ENCODE data around the gene JAKMIP3. TPM values are rescaled to one million over a fixed set of nuclear protein-coding genes. Genes with fewer than 3 reads are reported as not detected.
A peak's percentile ranks its signal among the peaks of the same experiment; 100 is the strongest.

JAKMIP3 gene
- polyA plus RNA-seq, 1 experiment, result 0.26 TPM

DNA sequence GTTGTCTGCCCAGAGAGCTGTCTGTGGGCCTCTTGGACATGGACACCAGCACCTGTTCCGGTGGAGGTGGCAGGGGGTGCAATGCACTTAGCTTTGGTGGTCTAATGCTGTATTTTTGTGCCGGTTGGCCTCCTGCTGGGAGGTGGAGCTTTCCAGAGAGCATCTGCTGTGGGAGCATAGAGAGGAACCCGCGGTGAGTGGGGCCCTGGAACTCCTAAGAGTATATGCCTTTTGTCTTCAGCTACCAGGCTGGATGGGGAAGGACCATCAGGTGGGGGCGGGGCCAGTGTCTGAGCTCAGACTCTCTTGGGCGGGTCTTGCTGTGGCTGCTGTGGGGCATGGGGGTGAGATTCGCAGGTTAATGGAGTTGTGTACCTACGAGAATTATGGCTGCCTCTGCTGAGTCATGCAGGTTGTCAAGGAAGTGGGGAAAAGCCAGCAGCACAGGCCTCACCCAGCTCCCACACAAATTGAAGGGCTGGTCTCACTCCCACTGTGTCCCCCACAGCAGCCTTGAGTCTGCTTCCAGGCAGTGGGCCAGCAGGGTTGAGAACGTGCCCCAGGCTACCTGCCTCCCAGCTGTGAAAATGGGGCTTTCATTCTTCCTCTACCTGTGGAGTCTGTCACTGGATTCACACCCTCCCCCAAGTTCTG is 29.0 kb downstream of the JAKMIP3 start:
- TF ChIP-seq, protein P1, sequence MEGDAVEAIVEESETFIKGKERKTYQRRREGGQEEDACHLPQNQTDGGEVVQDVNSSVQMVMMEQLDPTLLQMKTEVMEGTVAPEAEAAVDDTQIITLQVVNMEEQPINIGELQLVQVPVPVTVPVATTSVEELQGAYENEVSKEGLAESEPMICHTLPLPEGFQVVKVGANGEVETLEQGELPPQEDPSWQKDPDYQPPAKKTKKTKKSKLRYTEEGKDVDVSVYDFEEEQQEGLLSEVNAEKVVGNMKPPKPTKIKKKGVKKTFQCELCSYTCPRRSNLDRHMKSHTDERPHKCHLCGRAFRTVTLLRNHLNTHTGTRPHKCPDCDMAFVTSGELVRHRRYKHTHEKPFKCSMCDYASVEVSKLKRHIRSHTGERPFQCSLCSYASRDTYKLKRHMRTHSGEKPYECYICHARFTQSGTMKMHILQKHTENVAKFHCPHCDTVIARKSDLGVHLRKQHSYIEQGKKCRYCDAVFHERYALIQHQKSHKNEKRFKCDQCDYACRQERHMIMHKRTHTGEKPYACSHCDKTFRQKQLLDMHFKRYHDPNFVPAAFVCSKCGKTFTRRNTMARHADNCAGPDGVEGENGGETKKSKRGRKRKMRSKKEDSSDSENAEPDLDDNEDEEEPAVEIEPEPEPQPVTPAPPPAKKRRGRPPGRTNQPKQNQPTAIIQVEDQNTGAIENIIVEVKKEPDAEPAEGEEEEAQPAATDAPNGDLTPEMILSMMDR (IDR thresholded peaks at IDR 0.05; ENCODE audit: insufficient read depth, low read depth, low read length), result no peak
- no peak for DNase-seq (ENCODE audit: low read depth)
- ChIA-PET POLR2A (no interaction called here), CTCF (interaction anchor here (1.4 kb wide), 1 partner anchor 48 kb away, joined by 4 read pairs; no protein-coding TSS in a partner anchor)
- no peak overlapping the region for H3K4me3 ChIP-seq (ENCODE audit: low read depth, low read length)
- H3K27me3 ChIP-seq (ENCODE audit: control insufficient read depth, insufficient read depth, low read length), result peaks cover 2% of the 10 kb centered on the region; the same call in 1 of the 2 replicates
- no peaks in the 10 kb centered on the region for H3K36me3 ChIP-seq (ENCODE audit: control insufficient read depth, insufficient read depth, low read length)

DNA sequence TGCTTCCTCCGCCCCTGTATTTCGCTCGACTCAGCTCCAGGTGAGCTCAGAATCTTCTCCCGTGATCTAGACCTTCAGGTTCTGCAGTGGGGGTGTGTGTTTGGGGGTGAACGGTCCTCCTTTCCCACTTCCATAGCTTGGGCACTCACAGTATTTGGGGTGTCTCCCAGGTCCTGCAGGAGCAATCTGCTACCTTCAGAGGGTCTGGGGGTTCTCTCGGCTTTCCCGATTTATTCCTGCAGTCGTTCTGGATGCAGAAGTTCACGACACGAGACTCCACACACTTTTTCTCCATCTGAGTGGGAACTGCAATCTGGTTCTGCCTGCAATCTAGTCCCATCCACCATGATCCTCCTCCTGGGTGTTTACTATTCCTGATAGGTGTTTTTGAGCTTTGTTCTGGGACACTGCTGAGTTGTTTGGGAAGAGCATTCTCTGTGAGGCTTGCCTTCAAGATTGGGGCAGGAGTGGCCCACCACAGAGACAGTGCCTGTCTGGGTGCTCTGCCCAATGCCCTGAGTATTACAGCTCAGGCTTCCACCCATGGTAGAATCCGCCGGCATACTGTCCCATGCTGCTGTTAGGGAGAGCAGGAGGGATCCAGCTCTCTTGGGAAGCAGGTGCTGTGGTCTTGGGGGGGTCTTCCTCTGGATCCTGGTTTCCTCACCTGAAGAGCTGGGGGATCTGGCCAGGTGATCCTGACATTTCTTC is 29.8 kb downstream of the JAKMIP3 start:
- no peak for DNase-seq (ENCODE audit: low read depth)
- ChIA-PET POLR2A (no interaction called here), CTCF (interaction anchor here (1.4 kb wide), 1 partner anchor 47 kb away, joined by 4 read pairs; no protein-coding TSS in a partner anchor)
- TF ChIP-seq, protein P1 (IDR thresholded peaks at IDR 0.05; ENCODE audit: insufficient read depth, low read depth, low read length), result no peak
- H3K36me3 ChIP-seq (ENCODE audit: control insufficient read depth, insufficient read depth, low read length), result no peaks in the 10 kb centered on the region
- H3K4me3 ChIP-seq (ENCODE audit: low read depth, low read length), result no peak overlapping the region
- H3K27me3 ChIP-seq (ENCODE audit: control insufficient read depth, insufficient read depth, low read length), result peaks cover 2% of the 10 kb centered on the region; the same call in 1 of the 2 replicates

DNA sequence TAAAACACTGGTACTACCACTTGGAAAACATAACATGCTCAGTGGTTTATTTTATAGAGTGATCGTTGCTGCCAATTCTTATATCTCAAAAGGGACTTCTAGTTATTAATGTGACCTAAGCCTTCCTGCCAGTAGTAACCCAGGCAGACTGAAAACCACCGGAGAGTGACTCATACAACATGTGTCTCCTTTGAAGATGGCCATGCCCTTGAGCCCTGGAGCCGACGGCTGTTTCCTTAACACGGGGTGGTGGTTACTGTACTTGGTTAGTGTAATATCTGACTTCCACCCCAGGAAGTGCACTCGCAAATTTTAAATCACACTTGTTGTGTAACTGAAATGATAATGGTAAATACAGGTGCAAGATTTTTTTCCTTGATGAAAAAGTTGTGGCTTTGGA is 30.5 kb downstream of the JAKMIP3 start:
- Histone ChIP-seq H3K36me3 (ENCODE audit: control insufficient read depth, insufficient read depth, low read length) (no peaks in the 10 kb centered on the region), H3K27me3 (ENCODE audit: control insufficient read depth, insufficient read depth, low read length) (peaks cover 2% of the 10 kb centered on the region; the same call in 1 of the 2 replicates), H3K4me3 (ENCODE audit: low read depth, low read length) (no peak overlapping the region)
- CTCF ChIA-PET, result interaction anchor here (1.4 kb wide), 1 partner anchor 46 kb away, joined by 4 read pairs; no protein-coding TSS in a partner anchor
- POLR2A ChIA-PET, result no interaction called here
- TF ChIP-seq, protein P1 (IDR thresholded peaks at IDR 0.05; ENCODE audit: insufficient read depth, low read depth, low read length), result no peak
- peak; percentile 8 for DNase-seq (ENCODE audit: low read depth)

DNA sequence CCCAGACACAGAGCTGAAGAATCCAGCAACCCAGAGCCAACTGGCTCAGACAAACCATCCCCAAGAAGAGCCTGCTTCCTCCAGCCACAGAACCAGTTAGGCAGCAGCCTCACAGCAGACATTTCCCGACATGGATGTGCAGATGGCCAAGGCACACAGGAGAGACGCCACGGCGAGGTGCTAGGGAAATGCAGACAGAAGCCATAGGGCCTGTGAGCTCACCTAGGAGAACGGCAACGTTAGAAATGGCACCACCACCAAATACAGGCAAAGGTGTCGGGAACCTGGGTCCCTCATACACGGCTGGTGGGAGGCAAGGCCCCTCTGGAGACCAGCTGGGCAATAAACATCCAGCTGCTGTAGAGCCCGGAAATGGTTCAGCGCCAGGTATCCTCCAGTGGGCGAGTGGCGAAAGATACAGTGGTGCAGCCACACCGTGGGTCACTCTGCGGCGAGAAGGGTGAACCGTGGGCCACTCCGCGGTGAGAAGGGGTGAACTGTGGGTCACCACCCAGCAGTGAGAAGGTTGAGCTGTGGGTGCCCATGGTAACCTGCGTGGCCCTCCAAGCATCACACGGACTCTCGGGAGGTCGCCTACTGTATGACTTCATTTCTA is 31.2 kb downstream of the JAKMIP3 start:
- DNase-seq (ENCODE audit: low read depth), result no peak
- peaks cover 2% of the 10 kb centered on the region; the same call in 1 of the 2 replicates for H3K27me3 ChIP-seq (ENCODE audit: control insufficient read depth, insufficient read depth, low read length)
- H3K4me3 ChIP-seq (ENCODE audit: low read depth, low read length), result no peak overlapping the region
- ChIA-PET POLR2A (no interaction called here), CTCF (no interaction called here)
- no peaks in the 10 kb centered on the region for H3K36me3 ChIP-seq (ENCODE audit: control insufficient read depth, insufficient read depth, low read length)
- TF ChIP-seq, protein P1 (IDR thresholded peaks at IDR 0.05; ENCODE audit: insufficient read depth, low read depth, low read length), result no peak

All from BJ (cell line).